Measurements from ENCODE around the gene PLCD3. TPM values are rescaled to one million over a fixed set of nuclear protein-coding genes. Genes with fewer than 3 reads are reported as not detected.

PLCD3 gene
- total and polyA plus RNA-seq, 2 of the 8 experiments (the other 6 are each of a cell fraction or from before 2014, with no cell fraction given): 26.5 to 48.1 TPM

DNA sequence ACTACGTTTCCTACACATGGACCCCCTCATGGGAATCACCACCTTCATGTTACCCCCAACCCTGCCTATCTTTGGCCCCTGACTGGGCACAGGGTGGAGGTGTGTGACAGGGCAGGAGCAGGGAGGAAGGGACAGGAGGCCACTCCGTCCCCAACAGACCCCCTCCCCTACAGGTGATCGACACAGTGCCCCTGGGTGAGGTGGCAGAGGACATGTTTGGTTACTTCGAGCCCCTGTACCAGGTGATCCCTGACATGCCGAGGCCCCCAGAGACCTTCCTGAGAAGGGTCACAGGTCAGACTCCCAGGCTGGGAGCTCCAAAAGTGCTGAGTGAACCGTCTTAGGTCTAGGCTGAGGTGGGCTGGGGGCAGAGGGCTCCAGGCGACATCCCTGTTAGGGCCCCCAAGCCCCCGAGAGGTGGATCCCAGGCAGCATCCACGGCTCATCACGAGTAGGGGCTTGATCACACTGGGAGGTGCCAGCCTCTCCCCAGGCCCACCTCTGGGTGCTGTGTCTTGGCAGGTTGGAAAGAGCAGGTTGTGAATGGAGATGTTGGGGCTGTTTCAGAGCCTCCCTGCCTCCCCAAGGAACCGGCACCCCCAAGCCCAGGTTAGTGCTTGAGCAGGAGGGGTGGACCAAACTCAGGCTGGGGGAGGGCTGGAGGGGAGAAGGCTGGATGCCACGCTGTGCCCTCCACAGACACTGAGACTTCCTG is 4.7 kb upstream of the PLCD3 start (continued):
- TF ChIP-seq, protein P1, sequence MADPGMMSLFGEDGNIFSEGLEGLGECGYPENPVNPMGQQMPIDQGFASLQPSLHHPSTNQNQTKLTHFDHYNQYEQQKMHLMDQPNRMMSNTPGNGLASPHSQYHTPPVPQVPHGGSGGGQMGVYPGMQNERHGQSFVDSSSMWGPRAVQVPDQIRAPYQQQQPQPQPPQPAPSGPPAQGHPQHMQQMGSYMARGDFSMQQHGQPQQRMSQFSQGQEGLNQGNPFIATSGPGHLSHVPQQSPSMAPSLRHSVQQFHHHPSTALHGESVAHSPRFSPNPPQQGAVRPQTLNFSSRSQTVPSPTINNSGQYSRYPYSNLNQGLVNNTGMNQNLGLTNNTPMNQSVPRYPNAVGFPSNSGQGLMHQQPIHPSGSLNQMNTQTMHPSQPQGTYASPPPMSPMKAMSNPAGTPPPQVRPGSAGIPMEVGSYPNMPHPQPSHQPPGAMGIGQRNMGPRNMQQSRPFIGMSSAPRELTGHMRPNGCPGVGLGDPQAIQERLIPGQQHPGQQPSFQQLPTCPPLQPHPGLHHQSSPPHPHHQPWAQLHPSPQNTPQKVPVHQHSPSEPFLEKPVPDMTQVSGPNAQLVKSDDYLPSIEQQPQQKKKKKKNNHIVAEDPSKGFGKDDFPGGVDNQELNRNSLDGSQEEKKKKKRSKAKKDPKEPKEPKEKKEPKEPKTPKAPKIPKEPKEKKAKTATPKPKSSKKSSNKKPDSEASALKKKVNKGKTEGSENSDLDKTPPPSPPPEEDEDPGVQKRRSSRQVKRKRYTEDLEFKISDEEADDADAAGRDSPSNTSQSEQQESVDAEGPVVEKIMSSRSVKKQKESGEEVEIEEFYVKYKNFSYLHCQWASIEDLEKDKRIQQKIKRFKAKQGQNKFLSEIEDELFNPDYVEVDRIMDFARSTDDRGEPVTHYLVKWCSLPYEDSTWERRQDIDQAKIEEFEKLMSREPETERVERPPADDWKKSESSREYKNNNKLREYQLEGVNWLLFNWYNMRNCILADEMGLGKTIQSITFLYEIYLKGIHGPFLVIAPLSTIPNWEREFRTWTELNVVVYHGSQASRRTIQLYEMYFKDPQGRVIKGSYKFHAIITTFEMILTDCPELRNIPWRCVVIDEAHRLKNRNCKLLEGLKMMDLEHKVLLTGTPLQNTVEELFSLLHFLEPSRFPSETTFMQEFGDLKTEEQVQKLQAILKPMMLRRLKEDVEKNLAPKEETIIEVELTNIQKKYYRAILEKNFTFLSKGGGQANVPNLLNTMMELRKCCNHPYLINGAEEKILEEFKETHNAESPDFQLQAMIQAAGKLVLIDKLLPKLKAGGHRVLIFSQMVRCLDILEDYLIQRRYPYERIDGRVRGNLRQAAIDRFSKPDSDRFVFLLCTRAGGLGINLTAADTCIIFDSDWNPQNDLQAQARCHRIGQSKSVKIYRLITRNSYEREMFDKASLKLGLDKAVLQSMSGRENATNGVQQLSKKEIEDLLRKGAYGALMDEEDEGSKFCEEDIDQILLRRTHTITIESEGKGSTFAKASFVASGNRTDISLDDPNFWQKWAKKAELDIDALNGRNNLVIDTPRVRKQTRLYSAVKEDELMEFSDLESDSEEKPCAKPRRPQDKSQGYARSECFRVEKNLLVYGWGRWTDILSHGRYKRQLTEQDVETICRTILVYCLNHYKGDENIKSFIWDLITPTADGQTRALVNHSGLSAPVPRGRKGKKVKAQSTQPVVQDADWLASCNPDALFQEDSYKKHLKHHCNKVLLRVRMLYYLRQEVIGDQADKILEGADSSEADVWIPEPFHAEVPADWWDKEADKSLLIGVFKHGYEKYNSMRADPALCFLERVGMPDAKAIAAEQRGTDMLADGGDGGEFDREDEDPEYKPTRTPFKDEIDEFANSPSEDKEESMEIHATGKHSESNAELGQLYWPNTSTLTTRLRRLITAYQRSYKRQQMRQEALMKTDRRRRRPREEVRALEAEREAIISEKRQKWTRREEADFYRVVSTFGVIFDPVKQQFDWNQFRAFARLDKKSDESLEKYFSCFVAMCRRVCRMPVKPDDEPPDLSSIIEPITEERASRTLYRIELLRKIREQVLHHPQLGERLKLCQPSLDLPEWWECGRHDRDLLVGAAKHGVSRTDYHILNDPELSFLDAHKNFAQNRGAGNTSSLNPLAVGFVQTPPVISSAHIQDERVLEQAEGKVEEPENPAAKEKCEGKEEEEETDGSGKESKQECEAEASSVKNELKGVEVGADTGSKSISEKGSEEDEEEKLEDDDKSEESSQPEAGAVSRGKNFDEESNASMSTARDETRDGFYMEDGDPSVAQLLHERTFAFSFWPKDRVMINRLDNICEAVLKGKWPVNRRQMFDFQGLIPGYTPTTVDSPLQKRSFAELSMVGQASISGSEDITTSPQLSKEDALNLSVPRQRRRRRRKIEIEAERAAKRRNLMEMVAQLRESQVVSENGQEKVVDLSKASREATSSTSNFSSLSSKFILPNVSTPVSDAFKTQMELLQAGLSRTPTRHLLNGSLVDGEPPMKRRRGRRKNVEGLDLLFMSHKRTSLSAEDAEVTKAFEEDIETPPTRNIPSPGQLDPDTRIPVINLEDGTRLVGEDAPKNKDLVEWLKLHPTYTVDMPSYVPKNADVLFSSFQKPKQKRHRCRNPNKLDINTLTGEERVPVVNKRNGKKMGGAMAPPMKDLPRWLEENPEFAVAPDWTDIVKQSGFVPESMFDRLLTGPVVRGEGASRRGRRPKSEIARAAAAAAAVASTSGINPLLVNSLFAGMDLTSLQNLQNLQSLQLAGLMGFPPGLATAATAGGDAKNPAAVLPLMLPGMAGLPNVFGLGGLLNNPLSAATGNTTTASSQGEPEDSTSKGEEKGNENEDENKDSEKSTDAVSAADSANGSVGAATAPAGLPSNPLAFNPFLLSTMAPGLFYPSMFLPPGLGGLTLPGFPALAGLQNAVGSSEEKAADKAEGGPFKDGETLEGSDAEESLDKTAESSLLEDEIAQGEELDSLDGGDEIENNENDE (IDR thresholded peaks at IDR 0.05; ENCODE audit: insufficient replicate concordance, low read length): no peak
- TF ChIP-seq EP300 (IDR thresholded peaks at IDR 0.05; ENCODE audit: borderline replicate concordance in 1 of 2, low read depth in 2 of 2, low read length in 2 of 2) (no peak), KDM5A (IDR thresholded peaks at IDR 0.05; ENCODE audit: low read length) (no peak), TBP (IDR thresholded peaks at IDR 0.05; ENCODE audit: low read depth, low read length) (no peak), SIN3A (conservative IDR thresholded peaks at IDR 0.05 in 1 of 2, IDR thresholded peaks at IDR 0.05 in 1 of 2; ENCODE audit: low read depth in 1 of 2, low read length in 2 of 2) (no peak)
